RWPE2 (cell line): ENCODE data around the gene SLAIN1.
A peak's percentile ranks its signal among the peaks of the same experiment; 100 is the strongest.

ENCODE experiments used
- ATAC-seq: fragments of 200-7000 bp; cut with Tn5 transposase; 3 replicates; pipeline ENCODE4 v1.9.1; 2021; ENCODE audit warnings: low read depth
- DNase-seq: peaks from one replicate; pipeline ENCODE4 v3.0.0-alpha.2; 2020; ENCODE audit warnings: low spot score
- H3K27ac ChIP-seq: fragments of 450-650 bp; 2 replicates; pipeline ENCODE4 v1.5.1; 2017; ENCODE audit warnings: mild to moderate bottlenecking; ENCODE audit not compliant: poor library complexity, severe bottlenecking
- H3K27me3 ChIP-seq: fragments of 250-450 bp; sonication (Bioruptor Pico); 2 replicates; pipeline ENCODE4 v1.5.1; 2021; ENCODE audit warnings: mild to moderate bottlenecking, moderate library complexity; ENCODE audit not compliant: insufficient read depth, poor library complexity, severe bottlenecking
- H3K36me3 ChIP-seq: fragments of 250-450 bp; sonication (Bioruptor Pico); 2 replicates; pipeline ENCODE4 v1.5.1; 2020; ENCODE audit warnings: low read depth, mild to moderate bottlenecking, moderate library complexity
- H3K4me1 ChIP-seq: fragments of 250-450 bp; sonication (Bioruptor Pico); 2 replicates; pipeline ENCODE4 v1.5.1; 2021; ENCODE audit warnings: mild to moderate bottlenecking, moderate library complexity; ENCODE audit not compliant: insufficient read depth, poor library complexity, severe bottlenecking
- H3K4me3 ChIP-seq: fragments of 250-450 bp; sonication (Bioruptor Pico); 2 replicates; pipeline ENCODE4 v1.5.1; 2021; ENCODE audit warnings: mild to moderate bottlenecking, moderate library complexity; ENCODE audit not compliant: severe bottlenecking
- H3K9me3 ChIP-seq: fragments of 250-450 bp; sonication (Bioruptor Pico); 2 replicates; pipeline ENCODE4 v1.5.1; 2021; ENCODE audit warnings: mild to moderate bottlenecking, moderate library complexity; ENCODE audit not compliant: severe bottlenecking
- TF ChIP-seq, protein P1 (sequence below): fragments of 450-650 bp; IDR thresholded peaks from one replicate; pipeline ENCODE4 v1.5.1; 2017; ENCODE audit warnings: mild to moderate bottlenecking, moderate library complexity; ENCODE audit not compliant: poor library complexity, severe bottlenecking

Gene SLAIN1

DNA sequence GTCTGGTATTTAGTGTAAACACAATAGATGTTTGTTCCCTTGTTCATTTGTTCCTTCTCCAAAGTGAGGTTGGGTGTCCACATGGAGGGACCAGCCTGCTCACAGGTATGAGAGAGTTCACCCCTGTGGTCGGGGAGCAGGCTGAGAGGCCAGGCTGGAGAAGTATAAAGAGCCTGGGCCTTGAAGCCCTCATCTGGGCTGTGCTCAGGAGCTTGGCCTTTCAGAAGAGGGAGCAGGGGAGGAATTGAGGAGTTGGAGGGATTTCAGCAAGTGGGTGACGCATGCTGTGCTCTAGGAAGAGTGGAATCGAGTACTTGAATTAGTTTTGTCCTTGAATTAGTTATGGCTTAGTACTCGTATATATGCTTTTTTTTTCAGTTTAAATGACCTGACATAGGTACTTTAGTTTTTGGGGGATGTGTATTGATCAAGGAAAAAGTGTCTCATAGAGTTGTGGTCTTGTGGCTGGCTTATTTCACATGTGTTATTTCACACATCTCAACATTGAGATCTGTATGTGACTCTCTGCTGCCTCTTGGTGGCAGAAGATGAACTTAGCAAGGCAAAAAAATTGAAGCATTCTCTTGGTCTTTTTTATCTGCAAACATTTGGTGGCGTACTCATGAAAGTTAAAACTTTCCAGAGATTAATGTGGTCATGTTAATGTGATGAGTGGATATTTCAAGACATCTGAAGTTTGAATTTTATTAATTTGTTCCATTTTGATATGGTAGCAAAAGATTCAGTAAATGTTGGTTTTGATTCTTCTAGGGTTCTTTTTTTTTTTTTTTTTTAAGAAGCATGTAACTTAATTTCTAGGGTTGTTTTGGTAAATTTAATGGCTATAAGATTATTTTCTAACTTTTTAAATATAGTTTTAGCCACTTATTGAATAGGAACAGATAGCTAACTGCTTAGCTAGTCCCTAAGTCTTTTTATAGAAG lies 54.3 kb downstream of the SLAIN1 start:
- Histone ChIP-seq H3K4me3 (no peak overlapping the region), H3K27me3 (peaks cover 5% of the 10 kb centered on the region), H3K9me3 (no peaks in the 10 kb centered on the region), H3K4me1 (no peaks in the 10 kb centered on the region), H3K36me3 (no peaks in the 10 kb centered on the region), H3K27ac (no peak overlapping the region)
- ATAC-seq: peak; percentile 42; the same call in 1 of the 3 replicates
- TF ChIP-seq, protein P1, sequence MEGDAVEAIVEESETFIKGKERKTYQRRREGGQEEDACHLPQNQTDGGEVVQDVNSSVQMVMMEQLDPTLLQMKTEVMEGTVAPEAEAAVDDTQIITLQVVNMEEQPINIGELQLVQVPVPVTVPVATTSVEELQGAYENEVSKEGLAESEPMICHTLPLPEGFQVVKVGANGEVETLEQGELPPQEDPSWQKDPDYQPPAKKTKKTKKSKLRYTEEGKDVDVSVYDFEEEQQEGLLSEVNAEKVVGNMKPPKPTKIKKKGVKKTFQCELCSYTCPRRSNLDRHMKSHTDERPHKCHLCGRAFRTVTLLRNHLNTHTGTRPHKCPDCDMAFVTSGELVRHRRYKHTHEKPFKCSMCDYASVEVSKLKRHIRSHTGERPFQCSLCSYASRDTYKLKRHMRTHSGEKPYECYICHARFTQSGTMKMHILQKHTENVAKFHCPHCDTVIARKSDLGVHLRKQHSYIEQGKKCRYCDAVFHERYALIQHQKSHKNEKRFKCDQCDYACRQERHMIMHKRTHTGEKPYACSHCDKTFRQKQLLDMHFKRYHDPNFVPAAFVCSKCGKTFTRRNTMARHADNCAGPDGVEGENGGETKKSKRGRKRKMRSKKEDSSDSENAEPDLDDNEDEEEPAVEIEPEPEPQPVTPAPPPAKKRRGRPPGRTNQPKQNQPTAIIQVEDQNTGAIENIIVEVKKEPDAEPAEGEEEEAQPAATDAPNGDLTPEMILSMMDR: peak; percentile 86
- no peak for DNase-seq

DNA sequence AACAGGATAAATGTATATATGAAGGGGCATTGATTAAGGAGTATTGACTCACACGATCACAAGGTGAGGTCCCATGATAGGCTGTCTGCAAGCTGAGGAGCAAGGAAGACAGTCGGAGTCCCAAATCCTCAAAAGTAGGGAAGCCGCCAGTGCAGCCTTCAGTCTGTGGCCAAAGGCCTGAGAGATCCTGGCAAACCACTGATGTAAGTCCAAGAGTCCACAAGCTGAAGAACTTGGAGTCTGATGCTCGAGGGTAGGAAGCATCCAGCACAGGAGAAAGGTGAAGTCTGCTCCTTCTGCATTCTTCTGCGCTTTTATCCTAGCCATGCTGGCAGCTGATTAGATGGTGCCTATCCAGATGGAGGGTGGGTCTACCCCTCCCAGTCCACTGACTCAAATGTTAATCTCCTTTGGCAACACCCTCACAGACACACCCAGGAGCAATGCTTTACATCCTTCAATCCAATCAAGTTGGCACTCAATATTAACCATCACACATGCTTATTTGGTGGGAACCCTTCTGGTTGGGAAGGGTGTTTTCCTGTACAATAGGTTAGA lies 55.1 kb downstream of the SLAIN1 start:
- DNase-seq (no peak), ATAC-seq (no peak)
- TF ChIP-seq, protein P1: no peak

DNA sequence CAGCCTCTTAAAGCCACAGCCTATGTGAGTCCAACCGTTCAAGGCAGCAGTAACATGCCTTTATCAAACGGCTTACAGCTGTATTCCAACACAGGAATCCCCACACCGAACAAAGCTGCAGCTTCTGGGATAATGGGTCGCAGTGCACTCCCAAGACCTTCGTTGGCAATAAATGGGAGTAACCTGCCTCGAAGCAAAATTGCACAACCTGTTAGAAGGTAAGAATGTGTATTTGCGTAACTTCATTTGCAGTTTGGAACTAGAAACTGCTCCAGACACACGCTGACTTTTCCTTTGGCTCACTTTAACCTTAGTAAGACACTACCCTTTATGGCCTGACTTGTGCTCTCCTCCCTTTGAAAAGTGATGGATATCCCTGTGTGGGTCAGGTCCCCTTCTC lies 63.4 kb downstream of the SLAIN1 start:
- no peak for DNase-seq

More for the DNA sequence above, 55.1 kb downstream of the SLAIN1 start:
- Histone ChIP-seq H3K27ac (no peak overlapping the region), H3K36me3 (no peaks in the 10 kb centered on the region), H3K27me3 (peaks cover 5% of the 10 kb centered on the region), H3K4me1 (no peaks in the 10 kb centered on the region), H3K9me3 (no peaks in the 10 kb centered on the region), H3K4me3 (no peak overlapping the region)

DNA sequence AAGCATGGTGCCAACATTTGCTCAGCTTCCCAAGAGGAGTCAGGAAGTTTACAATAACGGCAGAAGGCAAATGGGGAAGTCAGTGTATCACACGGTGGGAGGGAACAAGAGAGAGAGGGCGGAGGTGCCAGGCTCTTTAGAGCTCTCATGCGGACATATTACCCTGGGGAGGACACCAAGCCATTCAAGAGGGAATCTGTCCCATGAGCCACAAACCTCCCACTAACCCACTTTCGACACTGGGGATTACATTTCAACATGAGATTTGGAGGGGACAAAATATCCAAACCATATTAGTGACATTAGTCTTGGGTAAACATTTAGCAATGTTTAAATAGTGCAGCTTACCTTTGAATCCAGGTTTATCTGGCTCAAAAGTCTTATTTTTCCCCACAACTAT lies 69.9 kb downstream of the SLAIN1 start:
- Histone ChIP-seq H3K36me3 (no peaks in the 10 kb centered on the region), H3K4me1 (no peaks in the 10 kb centered on the region), H3K9me3 (no peaks in the 10 kb centered on the region), H3K27ac (no peak overlapping the region), H3K4me3 (no peak overlapping the region), H3K27me3 (peaks cover under 1% of the 10 kb centered on the region)
- TF ChIP-seq, protein P1: no peak
- ATAC-seq: no peak
- DNase-seq: no peak

More for the DNA sequence above, 63.4 kb downstream of the SLAIN1 start:
- Histone ChIP-seq H3K4me3 (no peak overlapping the region), H3K9me3 (no peaks in the 10 kb centered on the region), H3K27ac (no peak overlapping the region), H3K4me1 (no peaks in the 10 kb centered on the region), H3K36me3 (no peaks in the 10 kb centered on the region), H3K27me3 (peaks cover 18% of the 10 kb centered on the region)
- TF ChIP-seq, protein P1: no peak
- no peak for ATAC-seq
